Right atrium auricular region (tissue), 2 donors: ENCODE data around the gene C12orf76. TPM values are rescaled to one million over a fixed set of nuclear protein-coding genes. Genes with fewer than 3 reads are reported as not detected.
A peak's percentile ranks its signal among the peaks of the same experiment; 100 is the strongest.

Experiments used
- DNase-seq: peaks from one replicate; pipeline ENCODE4 v3.0.0-alpha.2; 2019; ENCODE audit warnings: low spot score
- H3K27ac ChIP-seq, 2 donors: fragments of 200-600 bp; sonication (generic); 1 replicate in 1 of 2; 2 replicates in 1 of 2; pipeline ENCODE4 v1.5.1; 2016 to 2019
- H3K27me3 ChIP-seq, 2 donors: fragments of 200-600 bp; sonication (generic); one replicate each; pipeline versions ENCODE4 v1.5.1 to v1.6.0; 2017 to 2019
- H3K36me3 ChIP-seq: fragments of 200-600 bp; sonication (generic); one replicate; pipeline ENCODE4 v1.5.1; 2016
- H3K4me1 ChIP-seq, 2 donors: fragments of 200-600 bp; sonication (generic); one replicate each; pipeline versions ENCODE4 v1.5.1 to v1.6.0; 2017 to 2019
- H3K4me3 ChIP-seq, 2 donors: fragments of 200-600 bp; sonication (generic); 1 replicate in 1 of 2; 2 replicates in 1 of 2; pipeline ENCODE4 v1.5.1; 2017 to 2019; ENCODE audit warnings: mild to moderate bottlenecking in 1 of 2, moderate library complexity in 1 of 2
- H3K9me3 ChIP-seq, 2 donors: fragments of 200-600 bp; sonication (generic); one replicate each; pipeline ENCODE4 v1.5.1; 2019
- total RNA-seq, 2 donors: library from RNA; depleted of rRNA; stranded (reverse); fragments of >200 nt; gene quantifications; one replicate each; pipeline ENCODE4 v1.1.0, GENCODE V29; 2016
- TF ChIP-seq, protein P1 (sequence below), 2 donors: fragments of 200-600 bp; sonication (generic); IDR thresholded peaks; one replicate each; pipeline ENCODE4 v1.5.1; 2019; ENCODE audit warnings: antibody characterized with exemption in 2 of 2

The C12orf76 gene
- total RNA-seq, 2 donors from 2014 or later, result 8.6 to 9.0 TPM

- TF ChIP-seq, protein P1, sequence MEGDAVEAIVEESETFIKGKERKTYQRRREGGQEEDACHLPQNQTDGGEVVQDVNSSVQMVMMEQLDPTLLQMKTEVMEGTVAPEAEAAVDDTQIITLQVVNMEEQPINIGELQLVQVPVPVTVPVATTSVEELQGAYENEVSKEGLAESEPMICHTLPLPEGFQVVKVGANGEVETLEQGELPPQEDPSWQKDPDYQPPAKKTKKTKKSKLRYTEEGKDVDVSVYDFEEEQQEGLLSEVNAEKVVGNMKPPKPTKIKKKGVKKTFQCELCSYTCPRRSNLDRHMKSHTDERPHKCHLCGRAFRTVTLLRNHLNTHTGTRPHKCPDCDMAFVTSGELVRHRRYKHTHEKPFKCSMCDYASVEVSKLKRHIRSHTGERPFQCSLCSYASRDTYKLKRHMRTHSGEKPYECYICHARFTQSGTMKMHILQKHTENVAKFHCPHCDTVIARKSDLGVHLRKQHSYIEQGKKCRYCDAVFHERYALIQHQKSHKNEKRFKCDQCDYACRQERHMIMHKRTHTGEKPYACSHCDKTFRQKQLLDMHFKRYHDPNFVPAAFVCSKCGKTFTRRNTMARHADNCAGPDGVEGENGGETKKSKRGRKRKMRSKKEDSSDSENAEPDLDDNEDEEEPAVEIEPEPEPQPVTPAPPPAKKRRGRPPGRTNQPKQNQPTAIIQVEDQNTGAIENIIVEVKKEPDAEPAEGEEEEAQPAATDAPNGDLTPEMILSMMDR (IDR thresholded peaks at IDR 0.05), result no peak
- DNase-seq, result peak; percentile 23
- Histone ChIP-seq H3K27me3 (no peaks in the 10 kb centered on the region), H3K27ac (no peak overlapping the region), H3K36me3 (peaks cover 31% of the 10 kb centered on the region), H3K4me1 (peaks cover 0 to 27% of the 10 kb centered on the region in 2 donors), H3K4me3 (no peak overlapping the region), H3K9me3 (no peaks in the 10 kb centered on the region)
Observed at GRCh38 chr12:109991586-109991985, 56.7 kb downstream of the C12orf76 start.

Other genes with a start within 250 kb of the C12orf76 start
- gene TRPV4, start 215.1 kb downstream of the C12orf76 start, total RNA-seq, result under 1 TPM; 0.59 to 0.90 TPM
- 10 to 100 TPM; 29.0 to 43.2 TPM for gene GLTP, start 168.0 kb downstream of the C12orf76 start, total RNA-seq
- 1 to 10 TPM; 6.4 to 9.4 TPM for gene TCHP, start 148.2 kb downstream of the C12orf76 start, total RNA-seq
- 10 to 100 TPM; 24.8 to 26.8 TPM for gene GIT2, start 52.2 kb downstream of the C12orf76 start, total RNA-seq
- 10 to 100 TPM; 26.0 to 31.8 TPM for gene ANKRD13A, start 49.1 kb downstream of the C12orf76 start, total RNA-seq
- 10 to 100 TPM in 1 of 2 donors, 1 to 10 TPM in 1; 7.5 to 12.0 TPM for gene IFT81, start 75.8 kb upstream of the C12orf76 start, total RNA-seq
- 1,000 to 10,000 TPM; 1,597 to 3,086 TPM for gene ATP2A2, start 232.7 kb upstream of the C12orf76 start, total RNA-seq